PC-3 (cell line): ENCODE measurements around the gene CNTNAP2. TPM values are rescaled to one million over a fixed set of nuclear protein-coding genes. Genes with fewer than 3 reads are reported as not detected.

Experiments
- ATAC-seq: fragments of 200-7000 bp; cut with Tn5 transposase; 2 replicates; pipeline ENCODE4 v1.9.1; 2020; ENCODE audit warnings: mild to moderate bottlenecking, moderate library complexity
- BruUV-seq: library from RNA; stranded (reverse); fragments of 400-500 nt; replicated peaks from 2 replicates; lab custom pipeline; 2021; lab: Mats Ljungman, UMichigan
- CTCF ChIA-PET: fragments of 300-600 bp; sonication (Branson Sonifier 250); formaldehyde crosslinking; loops from one replicate; lab custom pipeline; 2022; ENCODE audit warnings: antibody characterized with exemption; lab: Charles Lee
- POLR2A ChIA-PET: fragments of 300-600 bp; sonication (Branson Sonifier 250); formaldehyde crosslinking; loops from one replicate; lab custom pipeline; 2022; ENCODE audit warnings: antibody characterized with exemption; ENCODE audit not compliant: unreplicated experiment; lab: Charles Lee
- DNase-seq: peaks from one replicate; pipeline ENCODE4 v3.0.0-alpha.2; 2015
- H2AFZ ChIP-seq: fragments of 300-600 bp; sonication (generic); 2 replicates; pipeline ENCODE4 v1.6.0; 2016; ENCODE audit warnings: antibody characterized with exemption, low read length
- H3F3A ChIP-seq: fragments of 300-600 bp; sonication (generic); one replicate; pipeline ENCODE4 v1.6.0; 2017; ENCODE audit warnings: antibody characterized with exemption, low read length, control low read depth, mild to moderate bottlenecking; ENCODE audit not compliant: unreplicated experiment
- H3K27ac ChIP-seq: fragments of 300-600 bp; sonication (generic); 2 replicates; pipeline ENCODE4 v1.5.1; 2016; ENCODE audit warnings: mild to moderate bottlenecking, low read length
- H3K27me3 ChIP-seq: fragments of 300-600 bp; sonication (generic); 2 replicates; pipeline ENCODE4 v1.6.1; 2016; ENCODE audit warnings: low read length, mixed read lengths
- H3K36me3 ChIP-seq: fragments of 300-600 bp; sonication (generic); 2 replicates; pipeline ENCODE4 v1.6.1; 2016; ENCODE audit warnings: low read depth, mixed run types, low read length, mixed read lengths
- H3K4me1 ChIP-seq: fragments of 300-600 bp; sonication (generic); 2 replicates; pipeline ENCODE4 v1.5.1; 2016; ENCODE audit warnings: low read length; ENCODE audit not compliant: insufficient read depth
- H3K4me2 ChIP-seq: fragments of 300-600 bp; sonication (generic); 2 replicates; pipeline ENCODE4 v1.6.0; 2016; ENCODE audit warnings: low read length
- H3K4me3 ChIP-seq: fragments of 300-600 bp; sonication (generic); 2 replicates; pipeline ENCODE4 v1.5.1; 2016; ENCODE audit warnings: mild to moderate bottlenecking, low read length, mixed read lengths
- H3K79me2 ChIP-seq: fragments of 300-600 bp; sonication (generic); 2 replicates; pipeline ENCODE4 v1.6.1; 2017; ENCODE audit warnings: low read length, mixed read lengths
- H3K9ac ChIP-seq: fragments of 300-600 bp; sonication (generic); 2 replicates; pipeline ENCODE4 v1.6.0; 2016; ENCODE audit warnings: mild to moderate bottlenecking, low read length
- H3K9me2 ChIP-seq: fragments of 300-600 bp; sonication (generic); replicated peaks from 2 replicates; pipeline ENCODE4 v1.6.1; 2016; ENCODE audit warnings: mixed run types, low read length, mixed read lengths
- H3K9me3 ChIP-seq: fragments of 300-600 bp; sonication (generic); 2 replicates; pipeline ENCODE4 v1.6.1; 2016; ENCODE audit warnings: low read length, mixed read lengths
- H4K20me1 ChIP-seq: fragments of 300-600 bp; sonication (generic); 2 replicates; pipeline ENCODE4 v1.6.1; 2016; ENCODE audit warnings: low read length, mixed read lengths
- CTCF ChIP-seq: fragments of 300-600 bp; sonication (generic); conservative IDR thresholded peaks from 2 replicates; pipeline ENCODE4 v1.5.1; 2017; ENCODE audit warnings: antibody characterized with exemption, low read depth, mild to moderate bottlenecking, low read length
- EZH2 ChIP-seq: fragments of 300-600 bp; sonication (generic); IDR thresholded peaks from one replicate; pipeline ENCODE4 v1.6.1; 2017; ENCODE audit warnings: antibody characterized with exemption, mild to moderate bottlenecking, low read length; ENCODE audit not compliant: unreplicated experiment
- EZH2phosphoT487 ChIP-seq: fragments of 300-600 bp; sonication (generic); IDR thresholded peaks from 2 replicates; pipeline ENCODE4 v1.6.1; 2018; ENCODE audit warnings: mild to moderate bottlenecking, antibody characterized with exemption, low read length, borderline replicate concordance
- intact Hi-C: fragments of 100-400 bp; cut with micrococcal nuclease; formaldehyde crosslinking; loops from 2 replicates; pipeline ENCODE4 v1.9.0; 2023
- total RNA-seq: library from RNA; depleted of rRNA; stranded (reverse); fragments of >200 nt; gene quantifications from 2 replicates; pipeline ENCODE4 v1.2.3, GENCODE V29; 2014

The CNTNAP2 gene
- total RNA-seq, 1 experiment from 2014 or later: 1.5 TPM

GRCh38 chr7:146411975-146412374 lies 295.4 kb downstream of the CNTNAP2 start:
- BruUV-seq: no TSS peak
- Histone ChIP-seq H3K4me2 (peak overlapping the region; percentile 6), H3K9me3 (no peaks in the 10 kb centered on the region), H4K20me1 (no peaks in the 10 kb centered on the region), H3K4me3 (no peak overlapping the region), H3K79me2 (no peaks in the 10 kb centered on the region), H3K9me2 (no peaks in the 10 kb centered on the region), H3K27me3 (no peaks in the 10 kb centered on the region), H3K9ac (no peak overlapping the region), H2AFZ (peak overlapping the region; percentile 43; the same call in 1 of the 2 replicates), H3K4me1 (peaks cover 23% of the 10 kb centered on the region), H3K36me3 (no peaks in the 10 kb centered on the region), H3F3A (no peaks in the 10 kb centered on the region), H3K27ac (peak overlapping the region; percentile 13)
- ATAC-seq (no peak), DNase-seq (no peak)
- CTCF ChIA-PET: no interaction called here
- TF ChIP-seq EZH2 (no peak), EZH2phosphoT487 (no peak), CTCF (no peak)
- POLR2A ChIA-PET: no interaction called here
- intact Hi-C loops: loop anchor here (2.0 to 5.0 kb wide), 3 partner anchors 27 to 295 kb away; partner anchors contain the start of gene CNTNAP2

GRCh38 chr7:146412781-146413180 lies 296.2 kb downstream of the CNTNAP2 start:
- CTCF ChIA-PET: no interaction called here
- H3K9me3 ChIP-seq: no peaks in the 10 kb centered on the region
- H2AFZ ChIP-seq: peak overlapping the region; percentile 43; the same call in 1 of the 2 replicates
- no peaks in the 10 kb centered on the region for H3K79me2 ChIP-seq
- BruUV-seq: no TSS peak
- ATAC-seq (peak; percentile 55), DNase-seq (peak; percentile 23)
- H3K27ac ChIP-seq: peak overlapping the region; percentile 13
- H4K20me1 ChIP-seq: no peaks in the 10 kb centered on the region
- no peaks in the 10 kb centered on the region for H3K9me2 ChIP-seq
- TF ChIP-seq CTCF (no peak), EZH2 (no peak), EZH2phosphoT487 (no peak)
- H3K9ac ChIP-seq: no peak overlapping the region
- H3K4me3 ChIP-seq: peak overlapping the region; percentile 1; the same call in 1 of the 2 replicates
- POLR2A ChIA-PET: no interaction called here
- no peaks in the 10 kb centered on the region for H3F3A ChIP-seq
- H3K4me2 ChIP-seq: peak overlapping the region; percentile 6
- peaks cover 23% of the 10 kb centered on the region for H3K4me1 ChIP-seq
- intact Hi-C loops: loop anchor here (2.0 to 5.0 kb wide), 3 partner anchors 28 to 295 kb away; partner anchors contain the start of gene CNTNAP2
- H3K27me3 ChIP-seq: no peaks in the 10 kb centered on the region
- no peaks in the 10 kb centered on the region for H3K36me3 ChIP-seq

- CTCF ChIA-PET: no interaction called here
- peak; percentile 41 for ATAC-seq
Observed at GRCh38 chr7:146414373-146414772, 297.8 kb downstream of the CNTNAP2 start.

More at GRCh38 chr7:146414373-146414772, 297.8 kb downstream of the CNTNAP2 start:
- peaks cover 23% of the 10 kb centered on the region for H3K4me1 ChIP-seq
- peak overlapping the region; percentile 31; the same call in 1 of the 2 replicates for H3K27ac ChIP-seq
- H3K79me2 ChIP-seq: no peaks in the 10 kb centered on the region
- H4K20me1 ChIP-seq: no peaks in the 10 kb centered on the region
- DNase-seq: no peak
- H3K4me2 ChIP-seq: peak overlapping the region; percentile 34
- H3K36me3 ChIP-seq: no peaks in the 10 kb centered on the region
- H2AFZ ChIP-seq: no peak overlapping the region
- POLR2A ChIA-PET: interaction anchor here (0.6 kb wide), 1 partner anchor 298 kb away, joined by 3 read pairs; no protein-coding TSS in a partner anchor
- no peaks in the 10 kb centered on the region for H3K9me2 ChIP-seq
- no peaks in the 10 kb centered on the region for H3K9me3 ChIP-seq
- intact Hi-C loops: loop anchor here (1.0 to 5.0 kb wide), 5 partner anchors 47 to 316 kb away; partner anchors contain the start of gene CNTNAP2
- H3K9ac ChIP-seq: no peak overlapping the region
- no peaks in the 10 kb centered on the region for H3K27me3 ChIP-seq
- BruUV-seq: no TSS peak
- no peaks in the 10 kb centered on the region for H3F3A ChIP-seq
- no peak overlapping the region for H3K4me3 ChIP-seq
- no peak for TF ChIP-seq EZH2phosphoT487
- TF ChIP-seq EZH2: no peak
- TF ChIP-seq CTCF: no peak
